GM20431 (cell line): ENCODE data around the gene GFRA1.

Experiments
- in situ Hi-C: fragments of 300-500 bp; cut with MseI, MboI; formaldehyde crosslinking; loops from one replicate; pipeline ENCODE4 v1.15.0; 2020; ENCODE audit warnings: low sequenced_read_pairs; ENCODE audit not compliant: unreplicated experiment

GFRA1 gene

GRCh38 chr10:116271593-116272439 lies 1.2 kb downstream of the GFRA1 start:
- in situ Hi-C loops = no loop called here

GRCh38 chr10:116270771-116271592 lies 2.0 kb downstream of the GFRA1 start:
- in situ Hi-C loops = no loop called here

GRCh38 chr10:116270126-116270770 lies 2.8 kb downstream of the GFRA1 start:
- in situ Hi-C loops = no loop called here

GRCh38 chr10:116269619-116270018 lies 3.4 kb downstream of the GFRA1 start:
- in situ Hi-C loops = no loop called here

GRCh38 chr10:116268976-116269375 lies 4.0 kb downstream of the GFRA1 start:
- in situ Hi-C loops = no loop called here

- in situ Hi-C loops = no loop called here
Observed at GRCh38 chr10:116265686-116266085, 7.3 kb downstream of the GFRA1 start.

- in situ Hi-C loops = no loop called here
Observed at GRCh38 chr10:116263870-116264655, 8.9 kb downstream of the GFRA1 start.

- in situ Hi-C loops = no loop called here
Observed at GRCh38 chr10:116262678-116263077, 10.3 kb downstream of the GFRA1 start.

- in situ Hi-C loops = no loop called here
Observed at GRCh38 chr10:116260599-116260998, 12.4 kb downstream of the GFRA1 start.

GRCh38 chr10:116259638-116260037 lies 13.4 kb downstream of the GFRA1 start:
- in situ Hi-C loops = no loop called here

GRCh38 chr10:116257785-116258184 lies 15.2 kb downstream of the GFRA1 start:
- in situ Hi-C loops = no loop called here

GRCh38 chr10:116256752-116257259 lies 16.2 kb downstream of the GFRA1 start:
- in situ Hi-C loops = no loop called here

GRCh38 chr10:116255886-116256751 lies 16.9 kb downstream of the GFRA1 start:
- in situ Hi-C loops = no loop called here

GRCh38 chr10:116254422-116255155 lies 18.4 kb downstream of the GFRA1 start:
- in situ Hi-C loops = no loop called here

GRCh38 chr10:116253716-116254115 lies 19.3 kb downstream of the GFRA1 start:
- in situ Hi-C loops = no loop called here

GRCh38 chr10:116251602-116252395 lies 21.2 kb downstream of the GFRA1 start:
- in situ Hi-C loops = no loop called here

- in situ Hi-C loops = no loop called here
Observed at GRCh38 chr10:116247691-116248090, 25.3 kb downstream of the GFRA1 start.
